T-helper 2 cell (primary cell): ENCODE results near the gene MYRF.

Experiments used
- DNase-seq, 5 experiments: peaks; one replicate each; pipeline versions ENCODE4 v3.0.0 to v3.0.0-alpha.2; 2012 to 2022

The MYRF gene

DNA sequence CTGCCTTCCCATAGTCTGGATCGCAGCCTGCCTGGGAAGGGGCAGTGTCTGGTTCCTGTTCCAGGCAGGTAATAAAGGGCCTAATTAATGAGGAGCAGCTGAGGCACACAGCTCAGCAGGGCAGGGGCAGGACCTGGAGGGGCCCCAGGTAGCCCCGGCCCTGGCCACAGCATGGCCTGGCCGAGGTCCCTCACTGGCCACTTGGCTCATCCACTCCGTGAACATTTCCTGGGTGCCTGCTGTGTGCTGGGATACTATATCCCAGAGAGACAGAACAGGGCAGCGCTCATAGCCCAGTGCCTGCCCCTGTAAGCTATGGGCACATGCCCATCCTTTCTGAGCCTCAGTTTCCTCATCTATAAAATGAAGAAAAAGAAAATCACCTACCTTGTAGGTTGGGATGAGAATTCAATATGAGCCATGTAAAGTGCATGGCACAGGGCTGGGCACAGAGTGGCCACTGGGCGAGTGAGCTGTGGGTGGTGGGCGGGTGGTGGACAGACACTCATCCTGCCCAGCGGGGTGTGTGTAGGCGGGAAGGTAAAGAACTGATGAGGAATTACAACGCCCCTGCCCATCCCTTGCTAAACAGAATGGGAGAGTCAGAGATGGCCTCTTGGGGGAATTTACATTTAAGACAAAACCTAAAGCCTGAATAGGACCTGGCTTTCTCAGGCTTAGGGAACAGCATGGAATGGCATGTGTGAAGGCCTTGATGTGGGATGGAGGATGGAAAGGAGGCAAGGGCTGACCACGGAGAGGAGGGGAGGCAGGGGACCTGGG lies 9.2 kb downstream of the MYRF start:
- DNase-seq = no peak

DNA sequence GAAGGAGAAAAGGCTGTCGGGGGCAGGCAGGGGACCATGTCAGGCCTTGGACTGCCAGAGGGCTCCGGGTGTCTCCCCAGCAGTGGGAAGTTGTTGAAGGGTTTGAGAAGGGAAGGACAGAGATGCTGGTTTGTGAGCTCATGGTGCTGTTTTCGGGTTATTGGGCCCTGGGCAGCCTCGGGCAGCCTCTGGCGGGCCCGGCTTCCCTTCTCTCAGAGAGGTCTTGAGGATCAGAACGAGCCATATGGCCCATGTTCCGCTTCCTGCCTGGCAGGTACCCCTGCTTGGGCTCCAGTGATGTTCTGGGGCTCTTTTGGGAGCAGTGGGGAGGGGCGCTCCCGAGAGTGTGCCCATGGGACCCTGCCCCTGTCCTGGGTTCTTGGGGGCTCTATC lies 9.8 kb downstream of the MYRF start:
- no peak for DNase-seq

DNA sequence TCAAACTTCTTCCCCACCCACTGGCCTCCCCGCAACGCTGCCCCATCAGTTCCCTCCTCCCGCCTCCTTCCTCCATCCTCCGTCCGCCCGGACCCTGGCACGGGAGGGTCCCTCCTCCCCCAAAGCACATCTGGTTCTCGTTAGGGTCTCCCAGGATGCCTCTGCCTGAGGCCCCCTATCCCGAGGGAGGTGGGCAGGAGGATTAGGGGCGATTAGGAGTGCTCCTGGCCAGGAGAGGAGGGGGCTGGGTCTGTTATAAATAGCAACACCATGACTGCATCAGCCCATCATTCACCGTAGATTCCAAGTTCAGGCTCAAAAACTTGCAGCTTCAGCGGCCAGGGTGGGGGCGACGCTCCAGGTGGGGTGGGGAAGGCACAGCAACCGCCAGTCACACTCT lies 10.4 kb downstream of the MYRF start:
- DNase-seq = no peak

DNA sequence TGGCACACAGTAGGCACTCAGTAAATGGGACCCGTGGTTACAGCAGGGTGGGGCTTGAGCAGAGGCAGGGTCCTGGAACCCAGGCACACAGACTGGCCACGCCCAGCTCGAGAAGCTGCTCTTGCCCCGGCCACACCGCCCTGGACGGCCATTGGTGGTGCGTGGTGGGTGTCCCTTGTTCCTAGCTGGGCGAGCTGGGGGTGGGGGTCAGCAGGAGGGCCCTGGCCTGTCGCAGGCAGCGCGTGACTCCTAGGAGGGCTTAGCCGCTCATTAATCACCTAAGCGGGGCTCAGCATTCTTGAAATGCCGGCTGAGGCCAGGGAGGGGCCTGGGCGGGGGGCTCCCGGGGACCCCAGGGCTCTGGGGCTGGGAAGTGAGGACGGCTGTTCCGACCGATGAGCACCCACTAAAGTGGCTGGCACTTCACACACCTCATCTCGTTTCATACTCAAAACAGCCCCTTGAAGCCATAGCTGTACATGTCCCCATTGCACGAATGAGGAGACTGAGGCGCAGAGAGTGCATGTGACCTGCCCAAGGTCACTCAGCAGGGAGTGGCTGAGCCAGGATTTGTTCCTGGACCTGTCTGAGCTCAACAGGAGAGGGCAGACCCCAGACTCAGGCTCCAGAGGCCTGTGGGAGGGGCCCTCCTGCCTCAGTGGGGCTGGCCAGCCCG lies 11.6 kb downstream of the MYRF start:
- DNase-seq = no peak

DNA sequence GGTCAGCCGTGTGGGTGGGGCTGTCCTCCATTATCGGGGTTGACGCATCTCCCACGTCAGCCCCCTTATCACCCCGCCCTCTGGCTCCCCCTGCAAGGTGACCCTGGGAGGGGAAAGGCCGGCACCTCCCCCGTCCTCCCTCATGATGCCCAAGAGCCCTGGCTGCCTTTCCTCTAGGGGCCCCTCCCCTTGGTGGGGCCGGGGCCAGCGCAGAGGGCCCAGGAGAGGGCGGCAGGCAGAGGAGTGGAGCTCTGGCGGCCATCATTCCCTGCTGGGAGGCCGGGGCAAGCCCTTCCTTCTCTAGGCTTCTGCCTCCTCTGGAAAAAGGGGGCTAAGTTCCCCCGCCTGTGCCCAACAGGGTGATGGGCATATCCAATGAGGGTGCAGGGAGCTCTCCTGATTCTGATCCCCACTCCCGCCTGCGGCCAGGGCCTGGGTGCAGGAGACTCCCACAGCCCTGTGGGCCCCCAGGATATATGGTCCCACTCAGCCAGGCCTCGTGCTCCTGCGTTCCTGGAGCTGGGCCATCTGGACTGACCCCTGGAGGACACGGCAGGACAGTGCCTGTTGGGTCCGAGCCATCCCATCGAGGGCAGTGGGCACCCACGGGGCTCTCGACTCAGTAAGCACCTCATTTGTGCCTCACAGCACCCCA lies 12.3 kb downstream of the MYRF start:
- DNase-seq = no peak

DNA sequence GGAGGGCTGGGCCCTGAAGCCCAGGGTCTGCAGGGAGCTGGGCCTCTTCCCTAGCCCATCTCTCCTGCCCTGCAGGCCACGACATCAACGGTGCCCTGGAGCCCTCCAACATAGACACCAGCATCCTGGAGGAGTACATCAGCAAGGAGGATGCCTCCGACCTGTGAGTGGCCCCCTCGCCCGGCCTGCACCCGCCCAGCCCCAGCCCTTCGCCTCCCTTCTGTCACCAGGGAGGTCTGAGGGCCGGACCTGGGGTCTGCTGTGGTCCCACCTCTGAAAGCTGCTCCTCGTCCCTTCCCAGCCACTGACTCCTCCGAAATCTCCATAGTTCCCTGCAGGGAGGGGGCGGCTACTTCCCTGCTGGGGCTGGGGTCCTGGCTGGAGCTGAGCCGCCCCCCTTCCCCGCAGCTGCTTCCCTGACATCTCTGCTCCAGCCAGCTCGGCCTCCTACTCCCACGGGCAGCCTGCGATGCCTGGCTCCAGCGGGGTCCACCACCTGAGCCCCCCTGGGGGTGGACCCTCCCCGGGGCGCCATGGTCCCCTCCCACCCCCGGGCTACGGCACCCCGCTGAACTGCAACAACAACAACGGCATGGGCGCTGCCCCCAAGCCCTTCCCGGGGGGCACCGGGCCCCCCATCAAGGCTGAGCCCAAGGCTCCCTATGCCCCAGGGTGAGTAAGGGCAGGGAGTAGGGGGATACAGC lies 13.3 kb downstream of the MYRF start:
- DNase-seq = no peak

DNA sequence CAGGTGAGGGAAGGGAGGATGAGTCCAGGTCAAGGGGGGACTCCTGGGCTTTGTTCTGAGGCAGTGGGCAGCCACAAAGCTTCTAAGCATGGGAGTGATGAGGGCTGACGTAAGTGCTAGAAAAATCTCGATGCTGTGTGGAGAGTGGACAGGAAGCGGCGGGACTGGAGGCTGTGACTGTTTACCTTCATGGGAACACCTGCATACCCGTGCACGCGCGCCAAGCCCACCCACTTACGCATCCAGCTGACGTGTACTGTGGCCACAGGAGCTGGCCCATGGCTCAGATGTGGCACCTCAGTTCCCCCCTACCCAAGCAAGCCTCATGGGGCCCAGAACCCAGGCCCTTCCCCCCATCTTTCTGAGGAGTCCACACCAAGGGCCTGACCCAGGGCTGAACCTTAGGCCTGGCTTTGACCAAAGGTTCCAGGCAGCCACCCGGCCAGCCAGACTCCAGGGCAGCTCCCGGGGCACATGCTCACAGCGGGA lies 14.0 kb downstream of the MYRF start:
- DNase-seq = no peak

DNA sequence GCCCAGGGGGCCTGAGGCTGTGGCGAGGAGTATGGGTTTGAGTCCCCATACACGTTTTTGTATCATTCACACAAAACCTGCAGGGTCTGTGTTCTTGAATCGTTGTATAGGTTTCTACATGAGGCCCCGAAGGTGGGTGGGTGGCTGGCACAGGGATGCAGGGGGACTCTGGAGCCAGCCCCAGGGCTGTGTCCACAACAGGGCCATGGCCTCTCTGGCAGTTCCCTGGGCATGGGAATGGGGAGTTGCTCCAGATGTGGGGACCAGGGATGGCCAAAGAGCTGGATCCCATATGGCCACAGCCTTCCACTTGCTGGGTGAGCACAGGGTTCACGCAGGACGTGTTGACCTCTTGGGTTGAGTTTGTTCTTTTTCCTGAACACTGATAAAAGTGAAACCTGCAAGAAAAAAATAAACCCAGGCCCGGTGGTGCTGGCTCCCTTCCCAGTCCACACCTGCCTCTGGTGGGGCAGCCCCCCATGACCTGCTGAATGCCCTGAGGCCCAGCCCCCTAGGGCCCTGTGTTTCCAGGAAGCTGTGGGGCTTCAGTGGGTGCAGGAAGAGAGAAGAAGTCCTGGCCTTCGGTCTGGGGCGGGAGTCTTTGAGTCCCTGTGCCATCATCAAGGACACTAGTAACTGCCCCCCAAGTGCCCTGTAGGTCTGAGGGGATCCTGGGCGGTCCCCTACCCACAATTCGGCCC lies 16.1 kb downstream of the MYRF start:
- DNase-seq = no peak

DNA sequence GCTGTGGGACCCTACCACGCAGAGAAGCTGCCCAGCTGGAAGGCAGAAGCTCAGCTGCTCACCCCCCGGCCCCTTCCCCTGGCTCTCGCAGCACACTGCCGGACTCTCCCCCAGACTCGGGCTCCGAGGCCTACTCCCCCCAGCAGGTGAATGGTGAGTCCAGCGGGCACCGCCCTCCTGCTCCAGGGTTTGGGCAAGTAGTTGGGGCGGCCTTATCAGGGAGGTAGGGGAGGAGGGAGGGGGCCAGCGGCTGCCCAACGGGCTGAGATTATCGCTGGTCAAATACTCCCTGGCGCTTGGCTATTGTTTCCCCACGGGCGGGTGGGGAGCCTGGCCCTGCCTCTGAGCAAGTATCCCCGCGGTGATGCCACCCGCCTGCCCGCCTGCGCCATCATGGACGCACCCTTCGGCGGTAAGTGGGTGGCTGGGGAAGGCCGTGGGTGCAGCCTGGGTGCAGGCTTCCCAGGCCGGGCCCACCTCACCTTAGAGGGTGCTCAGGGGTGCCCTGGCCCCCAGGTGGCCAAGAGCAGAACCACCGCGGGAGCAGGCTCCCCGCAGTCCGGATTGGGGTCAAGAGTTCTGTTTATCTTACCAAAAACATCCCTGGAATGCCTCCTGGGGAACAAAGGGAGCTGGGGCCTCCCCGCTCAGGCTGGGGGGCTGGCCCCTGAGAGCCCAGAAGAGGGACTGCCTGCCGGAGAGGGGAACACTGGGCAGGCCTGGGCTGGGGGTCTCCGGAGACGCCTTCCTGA lies 16.9 kb downstream of the MYRF start:
- DNase-seq = no peak

DNA sequence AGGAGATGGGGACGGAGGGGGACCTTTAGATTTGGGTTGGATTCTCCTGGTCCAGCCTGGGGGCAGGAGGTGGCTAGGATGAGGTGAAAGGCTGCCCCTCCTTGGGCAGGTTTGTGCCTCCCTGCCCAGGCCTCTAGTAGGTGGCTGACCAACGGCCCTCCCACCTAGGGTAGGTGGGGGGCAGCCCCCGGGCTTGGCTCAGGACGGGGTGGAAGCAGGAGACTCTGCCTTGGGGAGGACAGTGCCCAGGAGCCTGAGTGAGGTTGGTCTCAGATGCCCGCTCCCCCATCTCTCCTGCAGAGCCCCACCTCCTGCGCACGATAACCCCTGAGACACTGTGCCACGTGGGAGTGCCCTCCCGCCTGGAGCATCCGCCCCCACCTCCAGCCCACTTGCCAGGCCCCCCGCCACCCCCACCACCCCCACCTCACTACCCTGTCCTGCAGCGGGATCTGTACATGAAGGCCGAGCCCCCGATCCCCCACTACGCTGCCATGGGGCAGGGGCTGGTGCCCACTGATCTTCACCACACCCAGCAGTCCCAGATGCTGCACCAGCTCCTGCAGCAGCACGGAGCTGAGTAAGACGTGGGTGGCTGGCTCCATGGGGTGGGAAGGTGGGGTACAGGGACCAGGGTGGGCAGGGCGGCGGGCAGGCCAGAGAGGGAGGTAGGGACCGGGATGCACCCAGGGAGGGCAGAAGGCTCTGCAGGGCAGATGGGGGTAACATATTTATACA lies 17.7 kb downstream of the MYRF start:
- no peak for DNase-seq

DNA sequence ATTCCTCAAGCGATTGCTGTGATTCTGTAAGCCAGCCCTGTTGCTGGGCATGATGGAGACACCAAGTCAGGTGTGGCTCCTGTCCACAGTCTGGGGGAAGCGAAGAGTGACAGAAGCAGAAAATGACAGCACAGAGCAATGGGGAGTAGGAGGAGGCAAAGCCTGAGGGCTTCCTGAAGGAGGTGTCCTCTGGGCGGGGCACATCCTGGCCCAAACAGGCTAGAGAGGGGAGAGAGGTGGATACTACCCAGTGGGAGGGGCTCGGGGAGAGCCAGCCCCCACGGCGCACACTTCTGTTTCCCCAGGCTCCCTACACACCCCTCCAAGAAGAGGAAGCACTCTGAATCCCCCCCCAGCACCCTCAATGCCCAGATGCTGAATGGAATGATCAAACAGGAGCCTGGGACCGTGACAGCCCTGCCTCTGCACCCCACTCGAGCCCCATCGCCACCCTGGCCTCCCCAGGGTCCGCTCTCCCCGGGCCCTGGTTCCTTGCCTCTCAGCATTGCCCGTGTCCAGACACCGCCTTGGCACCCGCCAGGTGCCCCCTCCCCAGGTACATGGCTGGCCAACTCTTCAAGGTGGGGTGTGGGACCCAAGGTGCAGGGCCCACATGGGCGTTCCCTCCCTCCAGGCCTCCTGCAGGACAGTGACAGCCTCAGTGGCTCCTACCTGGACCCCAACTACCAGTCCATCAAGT lies 18.9 kb downstream of the MYRF start:
- no peak for DNase-seq

DNA sequence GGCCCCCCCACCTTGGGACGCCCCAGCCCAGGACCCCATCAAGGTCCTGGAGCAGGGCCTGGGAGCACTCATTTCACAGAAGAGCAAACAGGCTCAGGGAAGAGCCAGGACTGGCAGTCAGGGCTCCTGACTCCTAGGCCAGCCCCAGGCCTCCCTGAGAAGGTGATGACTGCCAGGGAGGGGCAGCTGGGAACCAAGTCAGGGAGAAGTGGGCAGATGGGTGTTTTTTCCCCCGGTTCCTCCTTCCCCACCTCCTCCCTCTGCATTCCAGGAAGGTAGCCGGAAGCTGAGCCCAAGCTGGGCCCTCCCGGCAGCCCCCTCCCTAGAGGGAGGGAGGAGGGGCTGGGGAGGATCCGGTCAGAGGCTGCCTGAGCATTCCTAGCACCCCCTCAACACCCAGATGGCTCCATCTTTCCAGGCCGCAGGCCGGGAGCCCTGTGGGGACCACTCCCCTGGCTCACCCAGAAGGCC lies 19.6 kb downstream of the MYRF start:
- no peak for DNase-seq

DNA sequence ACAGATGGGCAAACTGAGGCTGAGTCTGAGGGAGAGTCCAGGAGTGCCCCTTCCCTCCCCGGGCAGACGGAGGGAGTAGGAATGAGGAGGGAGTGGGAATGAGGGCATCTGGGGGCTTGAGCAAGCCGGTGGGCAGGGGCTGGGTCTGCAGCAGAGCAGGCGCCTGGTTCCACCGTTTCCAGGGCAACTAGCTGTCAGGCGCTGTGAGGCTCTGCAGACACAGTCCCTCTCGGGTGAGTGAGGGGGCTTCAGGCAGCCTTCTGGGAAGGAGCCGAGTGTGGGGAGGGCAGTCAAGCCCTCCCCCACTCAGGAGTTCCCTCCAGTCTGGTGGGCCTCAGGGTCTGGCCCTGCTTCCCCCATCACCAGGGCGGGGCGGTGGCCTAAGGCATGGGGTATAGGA lies 20.9 kb downstream of the MYRF start:
- no peak for DNase-seq

DNA sequence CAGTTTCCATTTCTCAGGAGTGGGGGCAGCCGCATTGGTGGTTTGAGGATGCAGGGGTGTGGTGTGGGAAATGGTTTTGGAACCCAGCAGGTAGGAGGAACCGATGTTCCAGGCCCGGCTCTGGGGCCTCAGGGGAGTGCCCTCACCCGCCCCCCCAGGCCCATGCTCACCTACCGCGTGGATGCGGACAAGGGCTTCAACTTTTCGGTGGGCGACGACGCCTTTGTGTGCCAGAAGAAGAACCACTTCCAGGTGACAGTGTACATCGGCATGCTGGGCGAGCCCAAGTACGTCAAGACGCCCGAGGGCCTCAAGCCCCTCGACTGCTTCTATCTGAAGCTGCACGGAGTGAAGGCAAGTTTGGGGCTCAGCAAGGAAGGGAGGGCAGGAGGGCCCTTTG lies 21.4 kb downstream of the MYRF start:
- DNase-seq = no peak

DNA sequence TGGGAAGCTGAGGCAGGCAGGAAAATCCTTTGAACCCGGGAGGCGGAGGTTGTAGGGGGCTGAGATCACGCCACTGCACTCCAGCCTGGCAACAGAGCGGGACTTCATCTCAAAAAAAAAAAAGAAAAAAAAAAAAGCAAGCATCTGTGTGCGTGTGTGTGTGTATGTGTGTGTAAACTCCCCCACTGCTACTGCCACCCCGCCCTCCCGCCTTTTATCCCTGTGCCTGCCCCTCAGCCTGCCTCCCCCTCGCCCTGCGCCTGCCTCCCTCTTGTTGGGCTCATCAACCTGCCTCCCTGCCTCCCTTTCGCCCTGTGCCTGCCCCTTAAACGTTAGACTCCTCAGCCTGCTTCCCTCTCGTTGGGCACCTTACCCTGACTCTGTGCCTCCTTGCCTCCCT lies 22.0 kb downstream of the MYRF start:
- no peak for DNase-seq

DNA sequence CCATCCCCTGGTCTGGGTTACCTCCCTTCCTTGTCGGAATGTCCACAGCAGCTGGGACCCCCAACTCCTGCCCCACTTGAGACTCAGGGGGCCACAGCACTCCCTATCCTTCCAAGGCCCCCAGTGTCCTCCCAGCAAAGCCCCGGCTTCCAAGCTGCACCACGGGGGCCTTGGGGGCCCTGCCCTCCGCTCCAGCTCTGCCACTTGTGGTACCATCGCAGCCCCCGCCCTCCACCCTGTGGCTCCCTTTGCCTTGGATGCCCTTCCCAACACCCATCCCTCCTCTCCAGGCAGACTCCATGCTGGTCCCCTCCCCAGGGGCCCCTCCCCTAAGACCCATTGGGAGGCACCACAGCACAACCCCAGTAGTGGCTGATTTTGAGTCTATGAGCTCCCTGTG lies 22.7 kb downstream of the MYRF start:
- DNase-seq = no peak

DNA sequence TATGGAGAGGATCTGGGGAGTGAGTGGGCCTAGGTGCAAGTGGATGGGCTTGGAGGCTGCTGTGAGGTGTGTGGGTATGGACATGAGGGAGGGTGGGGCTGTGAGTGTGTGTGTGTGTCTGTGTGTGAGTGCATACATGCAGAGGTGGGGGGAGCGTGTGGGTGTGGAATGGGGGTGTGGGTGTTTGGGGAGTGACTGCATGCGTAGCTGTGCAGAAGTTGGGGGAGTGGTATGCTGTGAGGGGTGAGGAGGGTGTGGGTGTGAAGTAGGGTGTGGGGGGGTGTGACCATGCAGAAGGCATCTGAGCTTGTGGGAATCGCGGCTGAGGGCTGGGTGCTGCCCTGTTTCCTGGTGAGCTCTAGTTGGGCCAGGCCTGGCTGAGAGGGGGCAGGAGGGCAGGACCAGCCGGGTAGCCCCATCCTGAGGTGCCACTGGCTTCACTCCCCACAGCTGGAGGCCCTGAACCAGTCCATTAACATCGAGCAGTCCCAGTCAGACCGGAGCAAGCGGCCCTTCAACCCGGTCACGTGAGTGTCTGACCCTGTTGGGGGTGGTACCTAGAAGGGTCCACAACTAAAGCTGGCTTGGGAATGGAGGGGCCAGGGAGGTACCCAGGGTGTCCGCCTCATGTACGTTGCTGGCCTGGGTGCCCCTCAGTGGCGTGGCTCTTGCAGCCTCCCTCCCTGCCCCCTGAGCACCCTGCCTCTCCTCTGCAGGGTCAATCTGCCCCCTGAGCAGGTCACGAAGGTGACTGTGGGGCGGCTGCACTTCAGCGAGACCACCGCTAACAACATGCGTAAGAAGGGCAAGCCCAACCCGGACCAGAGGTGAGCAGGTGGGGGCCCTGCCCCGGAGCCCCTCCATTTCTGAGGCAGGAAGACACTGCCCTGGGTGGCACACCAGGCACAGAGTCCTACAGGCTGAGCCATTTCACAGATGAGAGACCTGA lies 23.4 kb downstream of the MYRF start:
- peak in 2 of 5 experiments; percentile 17 to 20 for DNase-seq

DNA sequence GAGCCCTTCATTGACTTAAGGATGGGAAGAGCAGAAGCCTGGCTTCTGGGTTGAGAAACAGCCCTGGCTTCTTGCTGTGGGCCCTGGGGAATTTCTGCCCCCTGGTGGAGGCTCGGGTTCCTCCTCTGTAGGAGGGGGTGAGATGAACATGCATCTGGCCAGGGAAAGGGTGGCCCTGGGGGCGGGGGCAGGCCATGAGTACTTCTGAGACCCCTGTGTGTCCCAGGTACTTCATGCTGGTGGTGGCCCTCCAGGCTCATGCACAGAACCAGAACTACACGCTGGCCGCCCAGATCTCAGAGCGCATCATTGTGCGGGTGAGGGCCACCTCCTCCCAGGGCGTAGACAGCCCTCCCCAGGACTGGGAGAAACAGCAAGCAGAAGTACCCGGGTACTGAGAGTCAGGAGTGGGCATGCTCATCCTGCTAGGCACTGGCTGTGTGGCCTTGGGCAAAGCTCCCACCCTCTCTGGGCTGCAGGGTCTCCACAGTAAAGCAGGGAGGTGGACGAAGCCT lies 24.2 kb downstream of the MYRF start:
- peak in 4 of 5 experiments; percentile 16 to 70 (median 33) for DNase-seq
